Mammary epithelial cell (primary cell): ENCODE measurements around the gene COL4A4.

Experiments
- CTCF ChIP-seq, 2 donors: IDR thresholded peaks in 1 of 2; conservative IDR thresholded peaks in 1 of 2; 2 replicates each; pipeline ENCODE4 v1.5.1; 2011 to 2012; ENCODE audit warnings: inconsistent platforms in 2 of 2, low read length in 2 of 2, mild to moderate bottlenecking in 2 of 2, control low read depth in 1 of 2, low read depth in 1 of 2; ENCODE audit not compliant: insufficient read depth in 1 of 2; ENCODE audit errors: extremely low read depth in 1 of 2
- EZH2 ChIP-seq: IDR thresholded peaks from 2 replicates; pipeline ENCODE4 v1.6.1; 2012; ENCODE audit warnings: low read length, inconsistent platforms, borderline replicate concordance

DNA sequence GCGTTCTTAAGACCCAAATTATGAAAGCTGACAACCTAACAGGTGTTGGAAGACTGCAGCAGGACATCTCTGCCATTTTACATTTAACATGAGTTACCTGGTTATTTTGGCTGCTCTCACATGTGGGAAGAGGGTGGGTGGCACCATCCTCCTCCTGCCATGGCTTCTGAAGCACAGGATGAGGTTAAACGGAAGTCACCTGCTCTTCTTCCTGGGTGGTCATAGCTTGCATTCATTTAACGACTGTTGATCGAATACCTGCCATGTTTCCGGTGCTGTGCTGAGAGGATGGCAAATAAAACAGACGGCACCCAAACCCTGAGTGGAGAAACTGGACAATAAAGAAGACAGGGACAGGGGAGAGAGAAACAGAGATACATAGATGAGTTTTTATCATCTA is 210.2 kb downstream of the COL4A4 start:
- TF ChIP-seq CTCF (conservative IDR thresholded peaks at IDR 0.05 in 1 of 2, IDR thresholded peaks at IDR 0.05 in 1 of 2; ENCODE audit: extremely low read depth in 1 of 2, insufficient read depth in 1 of 2, low read depth in 1 of 2, low read length in 2 of 2) (no peak), EZH2 (no peak)
